HepG2 (cell line): ENCODE measurements around the gene DOCK3. TPM values are rescaled to one million over a fixed set of nuclear protein-coding genes. Genes with fewer than 3 reads are reported as not detected.

ENCODE experiments used
- ATAC-seq: fragments of 200-7000 bp; cut with Tn5 transposase; 3 replicates; pipeline ENCODE4 v1.9.1; 2020; ENCODE audit warnings: mild to moderate bottlenecking, moderate library complexity
- BruUV-seq: library from RNA; stranded (reverse); fragments of 400-500 nt; replicated peaks from 2 replicates; lab custom pipeline; 2021; lab: Mats Ljungman, UMichigan
- CTCF ChIA-PET: fragments of 300-600 bp; formaldehyde crosslinking; extraction: SDS; loops from one replicate; lab custom pipeline; 2021; ENCODE audit warnings: low total read pairs, inconsistent platforms, low intra/inter-chr PET ratio; lab: Yijun Ruan, JAX
- POLR2A ChIA-PET: fragments of 350-600 bp; sonication (Branson Sonifier 250); formaldehyde crosslinking; loops from one replicate; lab custom pipeline; 2020; ENCODE audit warnings: antibody characterized with exemption, inconsistent platforms; lab: Yijun Ruan, JAX
- DNase-seq: peaks from one replicate; pipeline ENCODE4 v3.0.0-alpha.2; 2015; ENCODE audit warnings: low spot score
- FAIRE-seq: peaks from 3 replicates; lab custom pipeline; 2011; peaks lifted over from hg19 to GRCh38; lab: Jason Lieb, UNC
- H2AFZ ChIP-seq: one replicate; pipeline ENCODE4 v1.6.1; 2011; ENCODE audit warnings: low read length, inconsistent platforms
- H3K27ac ChIP-seq: fragments of 300-600 bp; 3 replicates; pipeline ENCODE4 v1.8.0; 2011; ENCODE audit warnings: mixed run types, mild to moderate bottlenecking, mixed read lengths, low read length, inconsistent platforms; ENCODE audit not compliant: insufficient read depth; ENCODE audit errors: extremely low read length
- H3K27me3 ChIP-seq, 2 experiments: fragments of 200-600 bp in 1 of 2; 2 replicates in 1 of 2; 3 replicates in 1 of 2; pipeline versions ENCODE4 v1.6.0 to v1.8.0; 2011; ENCODE audit warnings: low read length in 2 of 2, mild to moderate bottlenecking in 2 of 2, moderate library complexity in 2 of 2, inconsistent platforms in 1 of 2; ENCODE audit not compliant: insufficient read depth in 2 of 2, control insufficient read depth in 1 of 2
- H3K36me3 ChIP-seq, 2 experiments: fragments of 200-600 bp in 1 of 2; replicated peaks in 1 of 2; 2 replicates in 1 of 2; 3 replicates in 1 of 2; pipeline versions ENCODE4 v1.5.1 to v1.8.0; 2011; ENCODE audit warnings: low read length in 2 of 2, inconsistent platforms in 1 of 2; ENCODE audit not compliant: insufficient read depth in 2 of 2, control insufficient read depth in 1 of 2
- H3K4me1 ChIP-seq: 2 replicates; pipeline ENCODE4 v1.5.1; 2012; ENCODE audit warnings: low read length, inconsistent platforms; ENCODE audit not compliant: insufficient read depth
- H3K4me2 ChIP-seq: 2 replicates; pipeline ENCODE4 v1.6.0; 2011; ENCODE audit warnings: low read depth, low read length, inconsistent platforms
- H3K4me3 ChIP-seq, 3 experiments: fragments of 200-600 bp in 1 of 3; sonication (generic), shearing (Covaris generic) in 1 of 3; replicated peaks in 1 of 3; 2 replicates each; pipeline ENCODE4 v1.5.1; 2011 to 2016; ENCODE audit warnings: low read length in 3 of 3, inconsistent platforms in 2 of 3, low read depth in 2 of 3, mild to moderate bottlenecking in 2 of 3, control low read depth in 1 of 3, mixed read lengths in 1 of 3; ENCODE audit not compliant: insufficient read depth in 1 of 3
- H3K79me2 ChIP-seq: one replicate; pipeline ENCODE4 v1.6.1; 2011; ENCODE audit warnings: low read length, inconsistent platforms; ENCODE audit not compliant: insufficient read depth
- H3K9ac ChIP-seq: 2 replicates; pipeline ENCODE4 v1.6.0; 2011; ENCODE audit warnings: mild to moderate bottlenecking, low read depth, low read length, inconsistent platforms; ENCODE audit not compliant: insufficient read depth
- H3K9me3 ChIP-seq: 2 replicates; pipeline ENCODE4 v1.5.1; 2012; ENCODE audit warnings: mild to moderate bottlenecking, low read length
- H4K20me1 ChIP-seq: 2 replicates; pipeline ENCODE4 v1.6.0; 2011; ENCODE audit warnings: inconsistent platforms, mild to moderate bottlenecking, low read length, moderate library complexity; ENCODE audit not compliant: insufficient read depth
- ARID2 ChIP-seq: sonication (generic); formaldehyde crosslinking; IDR thresholded peaks from 2 replicates; pipeline ENCODE4 v1.8.1; 2022; ENCODE audit warnings: mild to moderate bottlenecking, missing genetic modification reagents, borderline replicate concordance
- CREM ChIP-seq, 2 experiments: sonication (generic) in 1 of 2; formaldehyde crosslinking in 1 of 2; IDR thresholded peaks; 2 replicates each; pipeline versions ENCODE4 v1.4.0 to v1.6.1; 2016 to 2020; ENCODE audit warnings: antibody characterized with exemption in 1 of 2, mild to moderate bottlenecking in 1 of 2, missing genetic modification reagents in 1 of 2
- KAT7 ChIP-seq: IDR thresholded peaks from 2 replicates; pipeline ENCODE4 v1.6.1; 2018; ENCODE audit warnings: borderline replicate concordance, missing compliant biosample characterization
- NCOA1 ChIP-seq: sonication (generic); formaldehyde crosslinking; IDR thresholded peaks from 2 replicates; pipeline ENCODE4 v1.9.0; 2021; ENCODE audit warnings: missing genetic modification reagents
- NFIC ChIP-seq: IDR thresholded peaks from 2 replicates; pipeline ENCODE4 v1.6.1; 2012; ENCODE audit warnings: mild to moderate bottlenecking, low read length, inconsistent platforms
- NRL ChIP-seq: sonication (generic); formaldehyde crosslinking; IDR thresholded peaks from 2 replicates; pipeline ENCODE4 v1.5.0; 2020; ENCODE audit warnings: missing genetic modification reagents, mild to moderate bottlenecking, moderate library complexity, borderline replicate concordance
- SOX5 ChIP-seq: IDR thresholded peaks from 2 replicates; pipeline ENCODE4 v1.6.1; 2016; ENCODE audit warnings: borderline replicate concordance
- TERF1 ChIP-seq: sonication (generic); formaldehyde crosslinking; IDR thresholded peaks from 2 replicates; pipeline ENCODE4 v1.8.0; 2022; ENCODE audit warnings: mild to moderate bottlenecking, missing genetic modification reagents, moderate library complexity
- ZBTB37 ChIP-seq: sonication (generic); formaldehyde crosslinking; IDR thresholded peaks from 2 replicates; pipeline ENCODE4 v1.4.0; 2020; ENCODE audit warnings: mild to moderate bottlenecking, missing genetic modification reagents
- ZBTB7A ChIP-seq: sonication (generic); formaldehyde crosslinking; IDR thresholded peaks from 2 replicates; pipeline ENCODE4 v1.8.0; 2022; ENCODE audit warnings: mild to moderate bottlenecking, missing genetic modification reagents
- ZNF326 ChIP-seq: sonication (generic); formaldehyde crosslinking; IDR thresholded peaks from 2 replicates; pipeline ENCODE4 v1.4.0; 2020; ENCODE audit warnings: missing genetic modification reagents, borderline replicate concordance
- ZNF615 ChIP-seq: sonication (generic); formaldehyde crosslinking; IDR thresholded peaks from 2 replicates; pipeline ENCODE4 v1.5.0; 2020; ENCODE audit warnings: mild to moderate bottlenecking, missing genetic modification reagents, borderline replicate concordance
- ZNF639 ChIP-seq: conservative IDR thresholded peaks from 2 replicates; pipeline ENCODE4 v1.6.1; 2018; ENCODE audit warnings: missing genetic modification reagents
- WGBS: methylation state at CpG from one replicate; pipeline ENCODE4 v1.1.6; 2017; ENCODE audit warnings: low lambda C conversion rate; 5-methylcytosine and 5-hydroxymethylcytosine counted together
- in situ Hi-C: cut with HindIII; loops from 2 replicates; pipeline ENCODE4 v1.10.0; 2017; ENCODE audit warnings: low pct_unique_long_range_greater_than_20kb; ENCODE audit not compliant: extremely low pct_ligation_motif_present
- intact Hi-C: fragments of 100-400 bp; cut with micrococcal nuclease; formaldehyde crosslinking; loops from one replicate; pipeline ENCODE4 v1.10.0; 2022; ENCODE audit not compliant: unreplicated experiment
- polyA plus RNA-seq, 8 experiments: library from polyadenylated mRNA; depleted of rRNA in 3 of 8; stranded (reverse) in 7 of 8; unstranded in 1 of 8; fragments of >200 nt; fragmentation: Illumina TruSeq in 4 of 8; extraction: Trizol in 4 of 8; gene quantifications; 2 replicates each; pipeline versions ENCODE4 v1.2.1 to v1.2.3, GENCODE V29; 2011 to 2016; ENCODE audit warnings: low read depth in 4 of 8, missing spikeins in 1 of 8, mixed read lengths in 1 of 8; ENCODE audit not compliant: insufficient read depth in 1 of 8
- total RNA-seq, 5 experiments: library from RNA; depleted of rRNA; stranded (reverse); fragments of >200 nt; fragmentation: Illumina TruSeq; extraction: Trizol; gene quantifications; 2 replicates each; pipeline ENCODE4 v1.2.3, GENCODE V29; 2016; ENCODE audit warnings: low read depth in 1 of 5

DOCK3 gene
- total and polyA plus RNA-seq, 2 of the 13 experiments (the other 11 are each of a cell fraction or from before 2014, with no cell fraction given) = not detected

GRCh38 chr3:51386159-51386851 lies 711.6 kb downstream of the DOCK3 start (continued):
- no peak for TF ChIP-seq TERF1

GRCh38 chr3:51386852-51387229 lies 712.1 kb downstream of the DOCK3 start:
- CTCF ChIA-PET = no interaction called here
- Histone ChIP-seq H4K20me1 (peaks cover 8% of the 10 kb centered on the region), H3K9ac (peak overlapping the region; percentile 86; the same call in 1 of the 2 replicates), H3K27ac (peak overlapping the region; percentile 55), H3K4me3 (peak overlapping the region; percentile 90 to 95 (median 92); a peak in 5 of 6 replicates), H3K79me2 (peaks cover 40% of the 10 kb centered on the region), H3K9me3 (no peaks in the 10 kb centered on the region), H2AFZ (no peak overlapping the region)
- intact Hi-C loops = loop anchor here (10.0 kb wide), 1 partner anchor 288 kb away; the partner anchor contains the start of gene TEX264
- no peak for DNase-seq
- no peak for FAIRE-seq
- TF ChIP-seq ZNF639 (CRISPR knock-in tag) (no peak), KAT7 (CRISPR knock-in tag) (no peak), NFIC (no peak), ZNF326 (CRISPR knock-in tag) (no peak), NCOA1 (no peak), SOX5 (CRISPR knock-in tag) (no peak), ZBTB7A (CRISPR knock-in tag) (no peak), ARID2 (no peak), CREM (IDR thresholded peaks at IDR 0.05) (no peak), CREM (CRISPR knock-in tag; IDR thresholded peaks at IDR 0.05) (no peak), NRL (CRISPR knock-in tag) (no peak), ZBTB37 (no peak), ZNF615 (no peak)
- TF ChIP-seq, all 625 proteins: peak for 0
- Histone ChIP-seq H3K36me3 (peaks cover 4 to 12% of the 10 kb centered on the region in 2 experiments; a peak in 4 of 5 replicates), H3K4me1 (peaks cover 55% of the 10 kb centered on the region), H3K27me3 (no peaks in the 10 kb centered on the region; a peak in 1 of 5 replicates), H3K4me2 (peak overlapping the region; percentile 86)
- ATAC-seq = no peak
- POLR2A ChIA-PET = interaction anchor here (1.8 kb wide), 1 partner anchor 818 kb away, joined by 11 read pairs; the partner anchor contains the start of gene HEMK1
- BruUV-seq = no TSS peak
- in situ Hi-C loops = no loop called here
- WGBS = 89% methylated on average over 5 of the region's 5 CpGs
